ENCODE data around the gene SSBP3. TPM values are rescaled to one million over a fixed set of nuclear protein-coding genes. Genes with fewer than 3 reads are reported as not detected.

SSBP3 gene
- total RNA-seq, 1 donor from 2014 or later: 29.7 TPM

DNA sequence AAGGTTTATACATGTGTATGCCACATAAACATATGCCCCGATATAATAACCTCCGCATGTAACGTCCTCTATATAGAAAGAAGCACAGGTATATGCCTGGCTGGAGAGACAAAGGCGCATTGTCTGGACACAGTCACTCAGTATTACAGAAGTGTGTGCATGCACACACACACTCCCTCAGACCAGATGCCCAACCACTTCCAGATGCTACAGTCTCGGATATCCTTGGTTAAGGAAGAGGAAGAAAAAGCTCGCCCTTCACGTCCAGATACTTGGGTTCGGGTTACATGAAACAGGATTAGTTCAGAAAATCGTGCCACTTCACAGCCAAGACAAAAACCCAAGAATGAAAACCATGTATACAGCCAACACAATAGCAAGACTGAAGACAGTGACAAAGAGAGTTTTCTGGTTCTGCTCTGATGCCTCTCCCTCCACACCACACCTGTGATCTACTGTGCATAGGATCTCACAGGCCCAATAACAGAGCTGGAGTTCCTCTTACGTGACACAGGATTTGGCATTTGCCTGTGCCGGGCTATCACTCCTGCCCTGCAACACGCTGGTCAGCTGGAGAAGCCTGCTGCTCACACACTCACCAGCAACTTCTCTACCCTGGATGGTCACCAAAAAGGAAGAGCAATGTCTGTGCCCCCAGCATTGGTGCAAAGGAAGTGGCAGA lies 75.0 kb downstream of the SSBP3 start:
- CTCF ChIA-PET: no interaction called here

DNA sequence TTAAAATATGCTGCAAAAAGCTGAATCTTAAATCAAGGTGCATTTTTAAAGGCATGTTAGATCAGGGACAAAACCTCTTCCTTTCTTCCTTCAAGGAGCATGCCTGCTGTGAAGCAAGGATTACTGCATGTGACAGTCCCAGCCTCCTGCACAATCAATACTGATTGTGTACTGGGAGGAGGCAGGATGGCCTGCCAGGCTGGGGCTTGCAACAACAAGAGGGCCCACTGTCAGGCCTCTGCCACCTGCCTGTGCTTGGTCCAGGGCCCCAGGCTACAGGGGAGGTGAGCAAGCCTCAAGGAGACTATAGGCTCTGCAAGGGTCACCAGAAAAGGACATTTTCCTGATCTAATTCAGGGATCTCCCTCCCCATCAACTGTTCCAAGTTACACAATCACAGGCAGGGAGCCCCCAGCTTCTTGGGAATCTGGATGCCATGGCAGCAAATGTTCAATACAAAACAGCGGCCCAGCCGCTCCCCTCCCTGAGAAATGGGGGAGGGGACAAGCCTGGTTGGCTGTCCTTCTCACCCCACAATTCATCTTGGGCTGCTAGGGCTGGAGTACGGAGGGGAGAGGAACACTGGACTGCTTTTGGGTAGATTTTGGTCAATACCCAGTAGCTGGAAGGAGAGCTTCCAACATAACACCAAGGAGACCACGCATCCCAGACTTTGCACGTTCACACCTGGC lies 76.7 kb downstream of the SSBP3 start:
- H3K9me3 Mint-ChIP-seq: no peaks in the 10 kb centered on the region
- H3K4me3 Mint-ChIP-seq: no peak overlapping the region
- no peaks in the 10 kb centered on the region for H3K27me3 Mint-ChIP-seq
- intact Hi-C loops (cut with micrococcal nuclease): no loop called here
- ChIA-PET CTCF (no interaction called here), POLR2A (no interaction called here)
- H3K4me1 Mint-ChIP-seq: peaks cover 26% of the 10 kb centered on the region
- H3K36me3 Mint-ChIP-seq (ENCODE audit: low read depth): no peaks in the 10 kb centered on the region
- DNase-seq (no peak), ATAC-seq (ENCODE audit: low read depth) (no peak)
- H3K27ac Mint-ChIP-seq: no peak overlapping the region
- no peak for TF ChIP-seq CTCF (IDR thresholded peaks at IDR 0.05)

More for the DNA sequence above, 75.0 kb downstream of the SSBP3 start:
- intact Hi-C loops (cut with micrococcal nuclease): no loop called here
- POLR2A ChIA-PET: no interaction called here
- ATAC-seq (ENCODE audit: low read depth) (no peak), DNase-seq (no peak)
- H3K27ac Mint-ChIP-seq: no peak overlapping the region
- no peaks in the 10 kb centered on the region for H3K9me3 Mint-ChIP-seq
- no peaks in the 10 kb centered on the region for H3K36me3 Mint-ChIP-seq (ENCODE audit: low read depth)
- H3K4me3 Mint-ChIP-seq: no peak overlapping the region
- peaks cover 26% of the 10 kb centered on the region for H3K4me1 Mint-ChIP-seq
- TF ChIP-seq CTCF (IDR thresholded peaks at IDR 0.05): no peak
- no peaks in the 10 kb centered on the region for H3K27me3 Mint-ChIP-seq

DNA sequence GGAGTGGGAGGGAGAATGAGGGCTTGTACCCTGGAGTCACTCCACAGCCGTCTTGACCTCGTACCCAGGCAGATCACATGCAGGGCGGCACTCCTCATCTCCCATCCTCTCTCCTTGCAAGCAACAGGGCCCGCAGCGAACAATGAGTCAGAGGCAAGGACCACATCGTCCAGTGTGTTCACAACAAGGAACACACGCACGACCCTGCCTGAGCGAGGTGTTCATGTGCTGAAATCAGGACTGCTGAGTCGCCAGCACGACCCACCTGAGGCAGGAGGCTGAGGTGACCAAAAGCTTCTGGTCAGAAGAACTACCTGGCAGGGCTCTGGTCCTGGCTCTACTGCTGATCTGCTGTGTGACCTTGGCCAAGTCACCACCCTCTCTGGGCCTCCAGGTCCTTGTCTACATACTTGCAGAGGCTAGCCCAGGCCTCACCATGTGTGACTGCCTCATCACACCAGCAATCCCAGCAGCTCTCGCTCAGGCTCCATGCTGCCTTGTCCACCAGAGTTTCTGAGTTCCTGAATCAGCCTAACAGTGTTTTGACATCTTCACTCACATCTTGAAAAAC lies 78.0 kb downstream of the SSBP3 start:
- intact Hi-C loops (cut with micrococcal nuclease): no loop called here
- ChIA-PET CTCF (interaction anchor here (0.6 kb wide), 1 partner anchor 28 kb away, joined by 3 read pairs; no protein-coding TSS in a partner anchor), POLR2A (interaction anchor here (0.6 kb wide), 1 partner anchor 12 kb away, joined by 6 read pairs; no protein-coding TSS in a partner anchor)
- ATAC-seq (ENCODE audit: low read depth): no peak
- no peaks in the 10 kb centered on the region for H3K27me3 Mint-ChIP-seq
- TF ChIP-seq CTCF (IDR thresholded peaks at IDR 0.05): no peak
- H3K27ac Mint-ChIP-seq: no peak overlapping the region
- H3K36me3 Mint-ChIP-seq (ENCODE audit: low read depth): no peaks in the 10 kb centered on the region
- H3K9me3 Mint-ChIP-seq: no peaks in the 10 kb centered on the region
- peaks cover 26% of the 10 kb centered on the region for H3K4me1 Mint-ChIP-seq
- no peak overlapping the region for H3K4me3 Mint-ChIP-seq
- no peak for DNase-seq

- no peaks in the 10 kb centered on the region for H3K9me3 Mint-ChIP-seq
- intact Hi-C loops (cut with micrococcal nuclease): no loop called here
- H3K4me1 Mint-ChIP-seq: peaks cover 26% of the 10 kb centered on the region
- no peak for DNase-seq
- no peaks in the 10 kb centered on the region for H3K27me3 Mint-ChIP-seq
- TF ChIP-seq CTCF (IDR thresholded peaks at IDR 0.05): no peak
- H3K27ac Mint-ChIP-seq: no peak overlapping the region
- ChIA-PET POLR2A (no interaction called here), CTCF (interaction anchor here (0.6 kb wide), 1 partner anchor 28 kb away, joined by 3 read pairs; no protein-coding TSS in a partner anchor)
- H3K4me3 Mint-ChIP-seq: no peak overlapping the region
- no peak for ATAC-seq (ENCODE audit: low read depth)
- no peaks in the 10 kb centered on the region for H3K36me3 Mint-ChIP-seq (ENCODE audit: low read depth)
These were observed 78.7 kb downstream of the SSBP3 start for GRCh38 chr1:54327386-54328065.

Measured in activated B cell treated with CpG ODN at 0.5 μM for 24 hours (primary cell).